Measurements from ENCODE around the gene SMARCD3. TPM values are rescaled to one million over a fixed set of nuclear protein-coding genes. Genes with fewer than 3 reads are reported as not detected.

The SMARCD3 gene
- total RNA-seq, 1 experiment from 2014 or later: 30.3 TPM

- Histone ChIP-seq H2AFZ (ENCODE audit: low read depth, low read length, poor library complexity, severe bottlenecking) (no peak overlapping the region), H3K27ac (ENCODE audit: low read depth, low read length) (no peak overlapping the region), H3K4me1 (ENCODE audit: control insufficient read depth in 1 of 2, insufficient read depth in 2 of 2, low read length in 2 of 2) (no peaks in the 10 kb centered on the region), H3K36me3 (ENCODE audit: control insufficient read depth in 1 of 2, insufficient read depth in 2 of 2, low read length in 2 of 2) (no peaks in the 10 kb centered on the region), H3K9me2 (ENCODE audit: insufficient read depth) (no peaks in the 10 kb centered on the region), H3K79me2 (ENCODE audit: insufficient read depth, low read length) (no peaks in the 10 kb centered on the region), H3K9ac (ENCODE audit: low read length) (no peak overlapping the region), H3K27me3 (ENCODE audit: insufficient read depth, low read length) (no peaks in the 10 kb centered on the region), H3K4me2 (ENCODE audit: low read length) (no peak overlapping the region), H3K9me3 (ENCODE audit: control insufficient read depth in 1 of 2, insufficient read depth in 1 of 2, low read depth in 1 of 2, low read length in 2 of 2) (no peaks in the 10 kb centered on the region), H4K20me1 (ENCODE audit: insufficient read depth) (no peaks in the 10 kb centered on the region), H3K4me3 (replicated peaks in 1 of 2; ENCODE audit: low read depth in 1 of 2, low read length in 2 of 2) (no peak overlapping the region)
- no peak for DNase-seq (ENCODE audit: low read depth, low spot score)
- TF ChIP-seq SP1 (IDR thresholded peaks at IDR 0.05; ENCODE audit: low read depth) (no peak), EGR1 (IDR thresholded peaks at IDR 0.05; ENCODE audit: low read depth) (no peak), TCF7L2 (IDR thresholded peaks at IDR 0.05; ENCODE audit: borderline replicate concordance, extremely low read depth, insufficient read depth, insufficient read length) (no peak), JUND (IDR thresholded peaks at IDR 0.05) (no peak), ATF3 (IDR thresholded peaks at IDR 0.05) (no peak), SIN3A (IDR thresholded peaks at IDR 0.05; ENCODE audit: low read depth) (no peak), POLR2A (IDR thresholded peaks at IDR 0.05; ENCODE audit: borderline replicate concordance, extremely low read depth, insufficient read depth, insufficient read length) (no peak), CBX3 (IDR thresholded peaks at IDR 0.05; ENCODE audit: low read depth) (no peak), EZH2 (IDR thresholded peaks at IDR 0.05) (no peak), CTCF (IDR thresholded peaks at IDR 0.05 in 2 of 3, conservative IDR thresholded peaks at IDR 0.05 in 1 of 3; ENCODE audit: borderline replicate concordance in 1 of 3, insufficient read depth in 1 of 3, low read depth in 2 of 3, low read length in 2 of 3) (no peak), MAX (IDR thresholded peaks at IDR 0.05) (no peak), YY1 (IDR thresholded peaks at IDR 0.05; ENCODE audit: extremely low read depth, insufficient replicate concordance, low read depth, low read length) (no peak)
- no TSS peak for BruUV-seq (replicated peaks)
- intact Hi-C loops (cut with micrococcal nuclease): no loop called here
- ChIA-PET POLR2A (no interaction called here), CTCF (no interaction called here), RAD21 (ENCODE audit: low non-redundant PET in 1 of 2, low total read pairs in 2 of 2, uncharacterized antibody in 2 of 2, unreplicated experiment in 2 of 2) (no interaction called here)
- no peak for ATAC-seq
Measured at GRCh38 chr7:151289891-151290290, 41.4 kb upstream of the SMARCD3 start.
